DOHH2 (cell line): ENCODE results near the gene BAIAP2L1.

ENCODE experiments used
- H3F3A ChIP-seq: fragments of 200-600 bp; sonication (generic), shearing (Covaris generic); 2 replicates; pipeline ENCODE4 v1.6.0; 2016; ENCODE audit warnings: antibody characterized with exemption, mild to moderate bottlenecking; ENCODE audit not compliant: control insufficient read depth, insufficient read depth
- H3K27ac ChIP-seq: fragments of 200-600 bp; sonication (generic); 2 replicates; pipeline ENCODE4 v1.5.1; 2014; ENCODE audit warnings: low read depth, mild to moderate bottlenecking, low read length, moderate library complexity
- H3K27me3 ChIP-seq: fragments of 200-600 bp; sonication (generic); 2 replicates; pipeline ENCODE4 v1.6.1; 2014; ENCODE audit warnings: mild to moderate bottlenecking, low read length, mixed read lengths; ENCODE audit not compliant: control insufficient read depth
- H3K36me3 ChIP-seq: fragments of 200-600 bp; sonication (generic); 2 replicates; pipeline ENCODE4 v1.6.1; 2014; ENCODE audit warnings: mild to moderate bottlenecking, low read length, moderate library complexity, mixed read lengths; ENCODE audit not compliant: control insufficient read depth
- H3K4me1 ChIP-seq: fragments of 200-600 bp; sonication (generic); 2 replicates; pipeline ENCODE4 v1.6.1; 2014; ENCODE audit warnings: mild to moderate bottlenecking, low read length, mixed read lengths; ENCODE audit not compliant: control insufficient read depth
- H3K4me2 ChIP-seq: fragments of 200-600 bp; sonication (generic); 2 replicates; pipeline ENCODE4 v1.6.0; 2014; ENCODE audit warnings: mild to moderate bottlenecking, low read length, moderate library complexity
- H3K4me3 ChIP-seq: fragments of 200-600 bp; sonication (generic); 2 replicates; pipeline ENCODE4 v1.5.1; 2014; ENCODE audit warnings: mild to moderate bottlenecking, low read length, mixed read lengths
- H3K79me2 ChIP-seq: fragments of 200-600 bp; sonication (generic); 2 replicates; pipeline ENCODE4 v1.6.1; 2014; ENCODE audit warnings: mild to moderate bottlenecking, low read length, mixed read lengths; ENCODE audit not compliant: control insufficient read depth
- H3K9me2 ChIP-seq: fragments of 200-600 bp; sonication (generic); replicated peaks from 2 replicates; pipeline ENCODE4 v1.6.1; 2014; ENCODE audit warnings: mild to moderate bottlenecking, low read length, mixed read lengths; ENCODE audit not compliant: control insufficient read depth
- H3K9me3 ChIP-seq: fragments of 200-600 bp; sonication (generic); 2 replicates; pipeline ENCODE4 v1.6.1; 2014; ENCODE audit warnings: antibody characterized with exemption, low read length, mixed read lengths; ENCODE audit not compliant: control insufficient read depth, insufficient read depth
- H4K20me1 ChIP-seq: fragments of 200-600 bp; sonication (generic); 2 replicates; pipeline ENCODE4 v1.6.0; 2014; ENCODE audit warnings: low read depth, mild to moderate bottlenecking, antibody characterized with exemption, low read length, moderate library complexity; ENCODE audit not compliant: control insufficient read depth, insufficient read depth
- EZH2phosphoT487 ChIP-seq: fragments of 200-600 bp; sonication (generic); IDR thresholded peaks from 2 replicates; pipeline ENCODE4 v1.6.1; 2017; ENCODE audit warnings: borderline replicate concordance, mild to moderate bottlenecking, antibody characterized with exemption, low read length, moderate library complexity, mixed read lengths
- TF ChIP-seq, protein P1 (sequence below): fragments of 200-600 bp; sonication (generic); IDR thresholded peaks from one replicate; pipeline ENCODE4 v1.5.1; 2014; ENCODE audit warnings: antibody characterized with exemption, mild to moderate bottlenecking, low read depth, low read length; ENCODE audit not compliant: poor library complexity, severe bottlenecking

Gene BAIAP2L1

DNA sequence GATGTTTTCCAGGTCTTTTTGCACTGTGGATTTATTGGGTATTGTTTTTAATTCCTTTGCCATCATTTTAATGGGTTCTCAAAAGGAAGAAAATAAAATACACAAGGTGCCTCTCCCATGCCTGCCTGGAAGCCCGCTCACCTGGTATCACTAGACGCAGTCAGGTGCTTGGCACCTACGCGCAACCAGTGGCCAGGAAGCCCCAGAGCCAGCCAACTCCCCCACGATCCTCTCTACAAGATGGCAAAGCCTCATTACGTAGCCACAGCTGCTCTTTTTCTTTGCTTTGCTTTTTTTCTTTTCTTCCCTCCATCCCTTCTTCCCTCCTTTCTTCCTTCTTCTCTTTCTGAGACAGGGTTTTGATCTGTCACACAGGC, 34.3 kb downstream of the BAIAP2L1 start:
- no peaks in the 10 kb centered on the region for H3K27me3 ChIP-seq
- no peak overlapping the region for H3K27ac ChIP-seq
- TF ChIP-seq, protein P1, sequence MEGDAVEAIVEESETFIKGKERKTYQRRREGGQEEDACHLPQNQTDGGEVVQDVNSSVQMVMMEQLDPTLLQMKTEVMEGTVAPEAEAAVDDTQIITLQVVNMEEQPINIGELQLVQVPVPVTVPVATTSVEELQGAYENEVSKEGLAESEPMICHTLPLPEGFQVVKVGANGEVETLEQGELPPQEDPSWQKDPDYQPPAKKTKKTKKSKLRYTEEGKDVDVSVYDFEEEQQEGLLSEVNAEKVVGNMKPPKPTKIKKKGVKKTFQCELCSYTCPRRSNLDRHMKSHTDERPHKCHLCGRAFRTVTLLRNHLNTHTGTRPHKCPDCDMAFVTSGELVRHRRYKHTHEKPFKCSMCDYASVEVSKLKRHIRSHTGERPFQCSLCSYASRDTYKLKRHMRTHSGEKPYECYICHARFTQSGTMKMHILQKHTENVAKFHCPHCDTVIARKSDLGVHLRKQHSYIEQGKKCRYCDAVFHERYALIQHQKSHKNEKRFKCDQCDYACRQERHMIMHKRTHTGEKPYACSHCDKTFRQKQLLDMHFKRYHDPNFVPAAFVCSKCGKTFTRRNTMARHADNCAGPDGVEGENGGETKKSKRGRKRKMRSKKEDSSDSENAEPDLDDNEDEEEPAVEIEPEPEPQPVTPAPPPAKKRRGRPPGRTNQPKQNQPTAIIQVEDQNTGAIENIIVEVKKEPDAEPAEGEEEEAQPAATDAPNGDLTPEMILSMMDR = no peak
- H3K9me2 ChIP-seq = no peaks in the 10 kb centered on the region
- H3K4me1 ChIP-seq = no peaks in the 10 kb centered on the region
- H3K79me2 ChIP-seq = no peaks in the 10 kb centered on the region
- H3F3A ChIP-seq = peaks cover 7% of the 10 kb centered on the region
- H3K4me3 ChIP-seq = no peak overlapping the region
- no peaks in the 10 kb centered on the region for H3K9me3 ChIP-seq
- no peaks in the 10 kb centered on the region for H3K36me3 ChIP-seq
- no peaks in the 10 kb centered on the region for H4K20me1 ChIP-seq
- H3K4me2 ChIP-seq = no peak overlapping the region

DNA sequence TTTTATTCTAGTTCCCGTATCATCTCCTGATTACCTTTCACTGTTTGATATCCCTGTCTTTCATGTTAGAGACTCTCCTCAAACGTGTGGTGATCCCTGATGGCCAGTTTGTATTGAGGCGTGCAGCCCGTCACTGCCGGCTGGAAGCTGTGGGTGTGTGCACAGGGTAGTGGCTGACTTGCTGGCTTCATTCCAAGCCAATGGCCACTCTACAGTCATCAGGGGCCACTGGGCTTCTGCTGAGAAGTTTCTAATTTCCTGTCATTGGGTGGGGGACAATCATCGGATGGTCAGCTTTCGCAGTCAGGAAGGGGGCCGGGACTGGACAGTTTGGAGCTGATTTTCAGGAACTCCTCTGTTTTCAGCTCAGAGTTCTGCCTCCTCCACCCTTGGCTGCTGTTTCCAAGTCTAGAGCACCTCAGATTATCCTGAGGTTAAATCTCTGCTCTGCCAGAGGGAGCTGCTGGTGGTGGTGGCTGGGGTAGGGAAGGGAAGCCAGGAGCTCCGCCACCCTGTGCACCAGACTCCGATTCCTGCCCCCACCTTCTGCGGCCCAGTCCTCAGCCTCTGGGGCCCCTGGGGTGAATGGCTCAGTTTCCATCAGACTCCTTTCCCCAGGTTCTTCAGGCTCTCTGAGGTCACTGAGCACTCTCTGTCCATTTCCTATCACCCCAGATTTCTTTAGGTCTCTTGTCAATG, 34.9 kb downstream of the BAIAP2L1 start:
- Histone ChIP-seq H3K27ac (no peak overlapping the region), H3K79me2 (no peaks in the 10 kb centered on the region), H4K20me1 (no peaks in the 10 kb centered on the region), H3K36me3 (no peaks in the 10 kb centered on the region), H3K4me2 (no peak overlapping the region), H3K27me3 (no peaks in the 10 kb centered on the region), H3K9me3 (no peaks in the 10 kb centered on the region), H3K4me1 (no peaks in the 10 kb centered on the region), H3F3A (peaks cover 7% of the 10 kb centered on the region), H3K4me3 (no peak overlapping the region), H3K9me2 (no peaks in the 10 kb centered on the region)
- TF ChIP-seq, protein P1 = no peak
- no peak for TF ChIP-seq EZH2phosphoT487

DNA sequence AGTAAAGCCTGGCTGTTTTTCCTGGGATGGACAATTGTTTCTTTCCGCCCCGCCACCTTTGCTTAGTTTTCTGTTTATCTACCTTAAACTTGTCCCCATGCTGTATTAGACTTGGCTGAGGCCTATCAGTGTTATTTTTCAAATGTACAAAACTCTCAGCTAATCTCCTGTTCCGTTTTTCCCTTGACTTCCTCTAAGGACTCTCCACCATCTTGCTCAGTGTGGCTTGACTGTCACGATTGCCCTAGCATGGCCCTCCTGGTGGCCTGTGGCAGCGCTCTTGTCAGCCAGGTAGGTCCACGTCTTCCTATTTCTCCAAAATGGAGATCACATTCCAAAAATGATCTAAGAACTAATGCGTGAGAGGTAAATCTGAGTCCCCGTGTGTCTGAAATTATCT, 36.7 kb downstream of the BAIAP2L1 start:
- Histone ChIP-seq H3K9me3 (no peaks in the 10 kb centered on the region), H3K36me3 (no peaks in the 10 kb centered on the region), H3K4me2 (no peak overlapping the region), H3K79me2 (no peaks in the 10 kb centered on the region), H3K4me3 (no peak overlapping the region), H3K27ac (no peak overlapping the region), H3K4me1 (no peaks in the 10 kb centered on the region), H3K27me3 (no peaks in the 10 kb centered on the region), H4K20me1 (no peaks in the 10 kb centered on the region), H3K9me2 (no peaks in the 10 kb centered on the region), H3F3A (peaks cover 7% of the 10 kb centered on the region)
- TF ChIP-seq, protein P1 = no peak
- TF ChIP-seq EZH2phosphoT487 = no peak
